RPMI7951 (cell line): ENCODE measurements around the gene NTHL1. TPM values are rescaled to one million over a fixed set of nuclear protein-coding genes. Genes with fewer than 3 reads are reported as not detected.

Experiments
- DNase-seq: peaks from one replicate; pipeline ENCODE4 v3.0.0-alpha.2; 2012; ENCODE audit warnings: low read depth
- total RNA-seq: library from RNA; depleted of rRNA; stranded (reverse); fragments of >200 nt; shearing (Covaris generic); gene quantifications from 2 replicates; pipeline ENCODE4 v1.2.3, GENCODE V29; 2014

The NTHL1 gene
- total RNA-seq, 1 experiment from 2014 or later: 24.8 TPM

DNA sequence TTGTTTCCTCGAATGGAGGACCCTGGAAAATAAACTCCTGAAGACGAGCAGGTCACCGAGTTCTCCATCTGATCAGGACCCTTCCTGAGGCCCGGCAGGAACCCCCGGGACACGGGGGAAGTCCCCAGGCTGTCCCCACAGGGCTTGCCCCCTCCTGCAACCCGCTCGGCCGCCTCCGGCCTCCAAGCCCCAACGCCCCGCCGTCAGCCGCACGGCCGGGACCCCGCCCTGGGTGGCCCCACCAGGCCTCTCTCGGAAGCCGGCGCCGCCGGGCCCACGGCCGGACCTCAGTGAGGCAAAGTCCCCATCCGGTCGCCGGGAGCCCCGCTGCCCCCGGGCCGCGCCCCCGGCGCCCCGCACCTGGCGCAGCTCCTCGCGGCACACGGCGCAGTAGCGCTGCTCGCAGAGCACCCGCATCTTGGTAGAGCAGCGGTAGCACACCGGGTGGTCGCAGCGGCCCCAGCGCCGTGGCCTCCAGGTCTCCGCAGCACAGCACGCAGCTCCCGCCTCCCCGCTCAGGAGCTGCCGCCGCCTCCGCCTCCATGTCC, 38.4 kb downstream of the NTHL1 start:
- no peak for DNase-seq

DNA sequence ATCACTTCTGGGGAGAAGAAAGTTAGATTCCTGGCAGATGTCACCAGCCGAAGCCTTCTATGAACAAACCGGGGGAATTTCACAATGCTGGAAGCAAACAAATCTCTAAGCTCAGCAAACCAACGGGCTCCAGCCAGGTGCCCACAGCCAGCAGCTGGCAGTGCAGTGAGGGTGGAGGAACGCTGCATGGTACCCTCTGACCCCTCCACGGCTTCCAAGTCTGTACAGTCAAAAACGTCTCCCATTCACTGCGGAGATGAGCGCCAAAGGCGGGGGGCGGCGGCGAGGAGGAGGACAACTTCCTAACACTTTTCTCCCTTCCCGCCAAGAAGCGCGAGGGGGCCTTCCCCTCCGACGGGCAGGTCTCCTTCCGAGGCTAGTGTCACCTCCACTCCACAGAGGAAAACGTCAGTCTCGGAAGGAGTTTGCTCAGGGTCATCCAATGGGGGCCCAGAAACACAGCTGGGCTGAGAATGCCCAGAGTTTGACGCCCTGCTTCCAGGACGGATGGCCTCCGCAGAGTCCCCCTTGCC, 38.9 kb downstream of the NTHL1 start:
- peak; percentile 18 for DNase-seq

DNA sequence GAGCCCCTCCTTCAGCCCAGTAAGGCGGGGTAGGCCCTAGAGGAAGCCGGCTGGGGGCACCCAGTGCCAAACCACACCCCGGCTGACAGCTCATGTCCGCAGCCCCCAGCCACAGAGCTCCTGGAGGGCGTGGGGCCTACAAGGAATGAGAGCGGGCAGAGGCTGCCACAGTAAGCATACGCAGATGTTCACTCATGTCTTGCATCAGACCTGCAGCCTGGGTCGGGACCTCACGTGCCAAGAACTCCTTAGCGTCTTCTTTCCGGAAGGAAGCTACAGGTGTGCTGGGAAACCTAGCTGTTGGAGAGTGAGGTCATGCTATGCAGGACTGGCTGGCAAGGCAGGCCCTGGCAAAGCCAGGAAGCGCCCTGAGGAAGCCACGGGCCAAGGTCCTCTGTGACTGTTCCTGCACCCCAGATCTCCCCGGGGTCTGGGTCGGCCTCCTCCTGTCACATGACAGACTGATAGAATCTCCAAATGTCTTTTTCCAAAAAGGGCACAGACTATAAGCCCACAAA, 39.6 kb downstream of the NTHL1 start:
- DNase-seq: peak; percentile 90

DNA sequence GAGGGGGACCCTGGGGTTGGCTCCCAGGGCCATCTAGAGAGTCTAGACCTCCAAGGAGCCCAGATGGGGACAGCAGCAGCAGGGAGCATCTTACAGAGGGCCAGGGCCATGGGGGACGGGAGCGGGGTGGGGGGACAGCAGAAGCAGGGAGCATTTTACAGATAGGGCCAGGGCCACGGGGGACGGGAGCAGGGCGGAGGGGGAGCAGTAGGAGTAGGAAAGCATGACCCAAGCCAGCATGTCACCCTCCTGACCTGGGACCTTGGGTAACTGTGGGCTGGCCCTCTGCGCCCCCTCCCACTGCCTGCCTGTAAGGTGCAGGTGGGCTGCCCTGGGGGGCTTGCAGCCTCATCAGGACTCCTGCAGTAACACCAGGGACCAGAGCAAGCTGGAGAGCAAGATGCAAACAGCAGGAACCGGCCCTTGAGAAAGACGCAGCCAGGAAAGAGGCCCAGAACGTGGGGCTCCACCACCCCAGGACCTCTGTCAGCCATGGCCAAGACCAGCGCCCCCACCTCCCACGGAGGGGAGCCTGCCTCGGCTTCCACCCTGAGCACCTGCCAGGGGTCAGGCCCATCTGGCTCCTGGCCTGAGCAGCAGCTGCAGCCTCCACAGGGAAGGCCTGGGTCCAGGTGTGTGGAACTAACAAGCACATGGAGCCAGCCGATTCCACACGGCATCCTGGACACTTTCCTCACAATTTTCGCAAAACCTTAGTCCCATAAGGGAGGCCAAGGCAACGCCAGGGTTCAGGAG, 40.4 kb downstream of the NTHL1 start:
- no peak for DNase-seq

DNA sequence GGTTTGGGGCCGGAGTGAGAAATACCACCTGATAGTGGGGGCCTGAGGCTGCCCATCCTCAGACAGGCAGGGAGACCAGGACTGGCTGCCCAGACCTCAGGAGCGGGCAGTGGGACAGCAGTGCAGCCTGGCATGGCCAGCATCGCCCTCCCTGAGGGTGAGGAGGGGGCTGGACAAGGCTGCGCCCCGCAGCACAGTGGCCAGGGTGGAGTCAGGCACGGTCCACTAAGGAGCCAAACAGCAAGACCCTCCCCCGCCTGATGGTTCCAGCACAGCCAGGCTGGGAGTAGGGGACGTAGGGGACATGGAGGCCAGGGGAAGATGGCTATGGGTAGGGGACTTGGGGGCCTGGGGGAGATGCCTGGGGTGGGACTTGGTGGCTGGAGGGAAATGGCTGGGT, 41.3 kb downstream of the NTHL1 start:
- no peak for DNase-seq

DNA sequence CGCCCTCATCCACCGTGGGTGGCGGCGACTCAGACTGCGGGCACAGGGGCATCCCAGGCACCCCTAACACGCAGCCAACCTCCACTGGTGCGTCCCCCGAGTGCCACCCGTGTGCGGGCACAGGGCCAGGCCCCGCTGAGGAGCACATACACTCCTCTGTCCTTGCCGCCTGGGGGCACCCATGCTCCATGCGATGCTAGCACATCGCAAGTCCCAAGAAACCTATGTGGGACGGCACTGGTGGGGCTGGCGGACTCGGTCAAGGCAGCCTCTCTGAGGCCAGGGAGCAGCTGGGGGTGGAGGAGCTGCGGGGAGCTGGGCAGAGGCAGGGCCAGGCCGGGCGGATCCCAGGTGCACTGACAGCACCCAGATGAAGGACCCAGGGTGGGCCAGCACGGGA, 42.0 kb downstream of the NTHL1 start:
- no peak for DNase-seq

DNA sequence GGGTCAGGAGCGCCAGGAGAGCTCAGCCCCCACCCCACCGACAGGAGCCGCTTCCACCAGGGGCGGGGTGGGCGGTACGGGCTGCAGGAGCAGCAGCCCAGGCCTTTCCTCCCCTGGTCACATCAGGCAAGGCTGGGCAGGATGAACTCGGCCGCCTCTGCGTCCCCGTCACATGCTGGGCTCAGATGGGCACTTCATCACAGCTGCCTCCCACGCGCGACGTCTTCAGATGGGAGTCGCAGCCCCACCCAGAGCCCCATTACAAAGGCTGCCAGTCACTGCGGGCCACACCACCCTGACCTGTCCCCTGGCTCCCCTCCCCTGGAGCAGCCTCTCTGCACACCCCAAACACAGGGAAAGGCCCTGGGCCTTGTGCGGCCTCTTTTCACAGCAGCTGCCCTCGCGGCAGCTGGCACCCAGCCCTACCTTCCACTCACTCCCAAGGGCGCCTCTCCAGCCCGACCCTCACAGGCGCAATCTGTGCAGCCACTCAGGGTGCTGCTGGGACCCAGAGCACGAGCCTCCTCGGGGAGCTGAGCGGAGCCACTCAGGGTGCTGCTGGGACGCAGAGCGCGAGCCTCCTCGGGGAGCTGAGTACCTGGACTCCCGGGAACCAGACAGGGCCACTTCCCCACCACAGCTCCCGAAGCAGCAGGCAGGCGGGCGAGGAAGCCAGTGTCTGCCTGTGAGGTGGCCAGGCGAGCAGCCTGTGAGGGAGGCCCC, 42.7 kb downstream of the NTHL1 start:
- DNase-seq: no peak

DNA sequence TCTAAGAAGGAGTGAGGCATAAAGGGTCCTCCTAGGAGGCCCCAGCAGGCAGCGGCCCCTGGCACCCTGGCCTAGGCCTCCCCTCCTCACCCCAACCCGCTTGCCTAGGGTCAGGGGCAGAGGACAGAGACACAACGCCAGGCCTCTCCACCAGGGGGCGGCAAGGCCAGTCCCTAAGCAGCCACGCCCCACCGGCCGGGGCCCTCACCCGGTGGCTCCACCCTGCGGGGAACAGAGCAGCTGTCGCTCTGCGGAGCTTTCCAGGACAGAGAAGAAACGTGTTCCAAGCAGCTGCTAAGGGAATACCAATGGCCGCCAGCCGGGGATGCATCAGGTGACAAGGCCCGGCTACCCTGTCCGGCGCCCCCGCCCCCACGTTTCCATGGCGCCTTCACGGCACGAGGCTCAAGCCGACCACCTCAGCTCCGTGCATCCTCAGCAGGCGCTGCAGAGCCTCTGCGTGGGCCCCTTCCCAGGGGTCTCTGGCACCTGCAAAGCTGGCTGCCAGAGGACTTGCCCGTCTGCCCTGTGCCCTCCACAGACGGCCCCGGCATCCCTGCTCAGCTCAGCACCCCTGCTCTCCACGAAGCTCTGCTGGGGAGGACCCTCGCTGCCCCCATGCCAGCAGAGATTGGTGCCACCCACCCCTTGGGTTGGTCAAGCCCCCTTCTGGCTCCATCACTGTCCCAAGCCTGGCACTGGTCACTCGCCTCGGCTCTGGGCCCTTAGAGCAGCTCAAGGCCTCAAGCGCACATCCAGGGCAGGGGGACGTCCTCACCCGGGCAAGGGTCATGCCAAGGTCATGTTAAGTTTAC, 43.6 kb downstream of the NTHL1 start:
- DNase-seq: peak; percentile 67

DNA sequence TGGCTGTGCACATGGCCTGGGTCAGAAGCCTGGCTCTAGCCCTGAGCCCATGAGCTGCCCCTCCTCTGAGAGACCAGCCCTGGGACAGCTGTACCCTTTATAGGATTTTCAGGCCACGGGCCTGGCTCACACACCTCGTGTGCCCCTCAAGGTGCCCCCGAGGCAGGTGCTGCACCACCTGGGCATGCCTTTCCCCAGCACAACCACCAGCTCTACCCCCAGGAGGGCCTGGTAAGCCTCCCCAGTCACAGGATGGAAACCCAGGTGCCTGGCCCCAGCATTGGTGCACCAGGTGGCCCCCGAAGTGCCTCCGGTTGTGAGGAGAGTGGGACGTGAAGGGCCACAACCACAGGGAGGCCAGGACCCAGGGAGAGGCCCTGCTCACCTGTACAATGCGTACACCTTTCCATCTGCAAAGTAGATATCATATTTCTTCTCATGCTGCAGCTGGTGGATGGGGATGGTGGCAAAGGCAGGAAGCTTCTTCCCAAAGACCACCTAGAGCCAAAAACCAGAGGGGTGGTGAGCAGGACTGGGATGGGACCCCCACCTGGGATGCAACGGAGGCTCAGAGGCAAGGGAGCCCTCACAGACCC, 44.3 kb downstream of the NTHL1 start:
- DNase-seq: no peak

DNA sequence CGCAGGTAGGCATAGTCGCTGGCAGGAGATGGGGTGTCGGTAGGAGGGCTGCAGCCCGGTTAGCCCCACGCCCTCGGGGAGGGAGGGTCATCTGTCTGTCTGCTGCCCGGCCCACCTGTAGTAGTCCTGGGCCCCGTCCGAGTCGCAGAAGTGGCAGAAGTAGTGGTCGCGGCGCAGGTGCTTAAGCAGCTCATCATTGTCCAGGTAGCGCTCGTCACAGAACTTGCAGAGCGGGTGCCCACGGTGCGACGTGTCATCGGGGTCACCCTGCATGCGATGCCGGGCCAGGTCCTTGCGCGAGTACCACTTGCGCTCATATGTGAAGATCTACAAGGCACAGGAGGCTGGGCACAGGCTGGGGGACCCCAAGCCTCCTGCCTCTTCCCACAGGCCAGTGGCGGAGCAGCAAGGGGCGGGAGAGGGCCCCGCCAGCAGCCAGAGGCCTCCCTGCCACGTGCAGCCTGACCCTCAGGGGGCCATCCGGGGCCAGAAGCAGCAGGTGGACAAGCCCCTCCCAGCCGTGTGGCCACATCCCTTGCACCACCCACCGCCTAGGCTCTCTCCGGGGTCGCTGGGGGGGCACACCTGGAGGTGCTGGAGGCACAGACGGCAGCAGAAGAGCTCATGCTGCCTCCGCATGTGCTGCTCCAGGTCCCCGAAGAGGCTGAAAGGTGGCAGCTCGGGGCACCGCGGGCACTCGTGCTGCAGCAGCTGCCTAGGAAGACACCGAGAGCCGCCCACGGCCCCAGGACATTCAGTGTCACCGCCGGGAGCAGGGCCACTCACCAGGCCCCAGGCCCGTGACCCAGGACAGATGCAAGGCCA, 45.0 kb downstream of the NTHL1 start:
- DNase-seq: no peak

DNA sequence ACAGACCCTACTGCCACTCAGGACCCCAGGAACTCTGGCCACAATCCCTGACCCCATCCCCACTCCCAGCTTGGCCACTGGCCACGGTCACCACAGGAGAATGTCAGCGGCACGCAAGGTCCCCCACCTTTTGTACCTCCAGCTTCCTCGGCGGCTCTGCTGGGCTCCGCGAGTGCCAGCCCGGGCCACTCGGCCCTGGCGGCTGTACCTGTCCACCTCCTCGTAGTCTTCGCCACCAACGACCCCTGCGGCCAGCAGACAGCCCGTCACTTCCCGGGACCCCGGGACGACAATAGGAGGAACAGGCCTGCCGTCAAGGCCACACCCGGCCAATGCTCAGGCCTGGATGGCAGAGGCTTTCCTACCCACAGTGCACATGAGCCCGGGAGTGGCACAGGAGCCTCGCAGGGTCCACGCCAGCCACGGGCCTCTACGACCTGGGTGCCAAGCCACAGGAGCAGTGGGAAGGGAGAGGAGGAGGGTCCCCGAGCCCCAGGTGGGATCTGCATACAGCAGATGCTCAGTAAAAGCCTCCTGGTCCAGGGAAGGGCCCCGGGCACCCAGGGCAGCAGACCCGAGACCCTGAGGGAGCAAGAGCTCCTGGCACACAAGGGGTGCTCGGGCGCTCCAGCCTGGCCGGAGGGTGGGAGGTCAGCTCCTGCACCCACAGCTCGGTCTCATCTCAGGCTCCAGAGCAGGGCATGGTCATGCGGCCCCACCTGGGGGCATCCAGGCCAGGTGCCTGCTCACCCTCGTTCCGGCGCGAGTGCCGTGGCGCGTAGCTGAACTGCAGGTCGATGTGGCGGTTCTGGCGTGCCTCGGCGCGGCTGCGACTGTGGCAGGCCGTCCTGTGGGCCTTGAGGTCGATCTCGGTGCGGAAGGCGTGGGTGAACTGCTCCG, 45.9 kb downstream of the NTHL1 start:
- no peak for DNase-seq

DNA sequence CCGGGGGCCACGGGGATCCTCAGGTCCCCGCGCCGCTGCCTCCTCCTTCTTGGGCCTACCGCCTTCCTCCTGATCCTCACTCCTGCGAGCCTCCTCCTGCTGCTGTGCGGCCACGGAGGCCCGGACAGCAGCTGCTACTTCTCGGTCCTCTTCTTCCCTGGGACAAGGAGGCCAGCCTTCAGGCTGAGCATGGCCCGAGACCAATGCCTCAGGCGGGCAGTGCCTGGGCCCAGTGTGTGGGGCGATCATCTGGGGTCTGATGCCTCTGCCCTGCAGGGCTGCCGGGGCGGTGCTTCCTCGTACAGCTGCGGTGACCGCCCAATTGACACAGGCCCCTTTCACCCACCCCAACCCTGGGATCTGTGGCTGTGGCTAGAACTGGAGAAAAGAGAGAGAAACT, 46.6 kb downstream of the NTHL1 start:
- no peak for DNase-seq

DNA sequence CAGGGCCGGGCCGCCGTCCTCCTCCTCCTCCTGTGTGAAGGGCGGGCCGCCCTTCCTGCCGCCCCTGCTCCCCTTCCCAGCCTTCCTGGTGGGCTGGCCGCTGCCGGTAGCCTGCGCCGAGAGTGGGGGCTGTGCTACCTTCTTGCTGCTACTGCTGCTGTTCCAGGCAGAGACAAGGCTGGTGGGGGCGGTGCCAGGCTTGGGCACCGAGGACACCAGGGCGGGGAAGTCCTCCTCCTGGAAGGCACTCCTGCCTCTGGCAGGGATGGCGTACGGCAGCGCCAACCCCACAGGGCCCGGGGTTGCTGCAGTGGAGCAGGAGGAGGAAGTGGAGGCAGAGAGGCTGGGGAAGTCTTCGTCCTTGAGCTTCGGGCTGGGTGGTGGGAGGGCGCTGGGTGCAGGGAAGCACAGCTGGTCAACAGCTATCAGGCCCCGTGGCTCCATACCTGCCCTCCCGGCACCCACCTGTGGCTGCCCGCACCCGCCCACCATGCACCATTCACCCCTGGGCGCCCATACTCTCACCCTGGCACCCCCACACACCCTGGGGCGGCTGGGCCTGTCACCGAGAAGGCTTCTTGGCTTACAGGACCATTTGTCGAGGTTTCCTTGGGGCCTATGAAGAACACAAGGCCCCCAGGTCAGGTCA, 47.6 kb downstream of the NTHL1 start:
- no peak for DNase-seq

DNA sequence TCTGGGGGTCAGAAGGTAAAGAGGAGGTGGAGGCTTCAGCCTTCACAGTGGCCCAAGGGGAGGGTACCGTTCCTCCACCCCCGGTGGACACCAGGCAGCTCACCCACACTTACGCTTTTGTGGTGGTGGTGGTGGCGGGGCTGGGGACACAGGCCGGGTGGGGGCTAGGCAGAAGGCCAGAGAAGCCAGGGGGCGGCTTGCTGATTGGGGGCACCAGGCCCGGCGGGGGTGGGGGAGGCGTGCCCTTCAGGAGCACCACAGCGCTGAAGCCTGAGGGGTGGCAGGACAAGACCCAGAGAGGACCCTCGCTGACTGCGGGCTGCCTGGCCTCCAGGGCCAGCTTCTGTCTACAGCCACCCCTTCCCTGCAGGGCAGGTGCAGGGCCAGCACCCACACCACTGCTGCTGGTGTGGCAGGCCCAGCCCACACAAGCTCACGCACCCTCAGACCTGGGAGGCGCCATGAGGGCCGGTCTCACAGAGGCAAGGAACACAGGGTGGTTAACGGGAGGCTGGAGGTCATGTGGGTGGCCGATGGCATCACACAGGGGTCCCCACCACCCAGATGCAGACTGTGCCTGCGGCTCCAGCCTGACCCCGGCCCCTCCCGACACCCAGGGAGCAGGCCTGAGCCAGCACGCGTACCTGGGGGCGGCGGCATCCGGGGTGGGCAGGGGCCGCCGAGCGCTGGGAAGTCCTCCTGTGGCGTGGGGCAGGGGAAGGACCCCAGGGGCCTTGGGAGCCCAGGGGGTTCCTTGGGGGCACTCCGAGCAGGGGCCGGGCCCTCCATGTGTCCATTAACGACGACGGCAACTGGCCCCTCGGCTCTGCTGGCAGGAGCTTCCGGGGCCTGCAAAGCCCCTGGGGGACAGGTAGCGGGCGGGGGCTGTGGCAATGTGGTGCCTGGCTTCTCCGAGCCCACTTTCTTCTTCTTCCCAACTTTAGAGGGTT, 48.5 kb downstream of the NTHL1 start:
- DNase-seq: no peak

DNA sequence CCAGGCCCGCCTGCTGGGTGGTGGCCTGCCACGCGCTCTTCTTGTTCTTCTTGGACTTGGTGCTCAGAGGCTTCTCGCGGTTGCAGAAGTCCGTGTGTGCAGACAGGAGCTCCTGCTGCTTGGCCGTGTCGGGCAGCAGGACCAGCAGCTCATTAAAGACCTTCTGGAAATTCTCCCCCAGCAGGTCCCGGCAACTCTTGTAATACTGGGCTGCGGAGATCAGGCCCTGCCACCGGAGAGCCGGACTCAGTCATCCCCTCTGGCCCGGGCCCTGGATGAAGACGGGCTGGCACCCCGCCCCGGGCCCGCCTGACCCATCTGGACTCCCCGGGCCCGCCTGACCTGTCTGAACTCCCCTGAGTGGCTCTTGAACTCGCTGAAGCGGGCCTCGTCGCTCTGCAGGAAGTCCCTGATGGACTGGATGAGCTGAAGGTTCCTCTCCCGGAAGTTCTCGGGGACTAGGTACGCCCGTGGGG, 49.2 kb downstream of the NTHL1 start:
- DNase-seq: no peak

DNA sequence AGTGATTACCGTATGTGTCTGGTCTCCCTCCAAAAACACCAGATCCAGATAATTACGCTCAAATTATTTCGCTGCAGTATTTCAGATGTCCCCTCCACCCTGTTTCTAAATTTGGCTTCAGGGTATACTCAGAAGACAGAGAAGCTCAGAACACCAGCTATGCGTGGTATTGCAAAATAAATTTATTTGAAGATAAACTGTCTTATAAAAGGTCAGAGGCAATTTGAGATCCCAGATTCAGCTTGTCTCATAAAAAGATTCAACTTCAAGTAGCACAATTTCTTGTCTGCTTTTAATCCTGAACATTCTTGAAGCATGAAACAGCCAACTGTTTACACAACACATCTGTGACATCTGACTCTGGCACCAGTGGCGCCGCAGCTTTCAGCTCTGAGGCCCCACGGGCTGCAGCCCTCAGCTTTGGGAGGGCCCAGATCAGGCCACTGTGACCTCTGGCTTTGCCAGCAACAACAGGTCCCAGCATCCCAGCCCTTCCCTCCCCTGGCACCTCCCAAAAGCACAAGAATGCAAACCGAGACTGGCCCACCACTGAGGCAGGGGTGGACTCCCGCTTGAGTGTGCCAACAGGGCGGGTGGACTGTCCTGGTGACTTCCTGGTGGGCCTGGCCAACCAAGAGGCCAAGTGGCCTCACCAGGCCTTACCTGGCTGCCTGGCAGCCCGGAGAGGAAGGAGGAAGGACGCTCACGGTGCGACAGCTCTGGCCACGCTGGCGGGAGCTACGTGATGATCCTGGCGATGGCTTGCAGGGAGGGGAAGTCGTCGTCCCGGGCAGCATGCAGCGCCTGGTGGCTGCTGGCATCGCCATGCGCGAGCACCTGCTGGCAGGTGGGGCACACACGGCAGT, 49.9 kb downstream of the NTHL1 start:
- DNase-seq: peak; percentile 32

DNA sequence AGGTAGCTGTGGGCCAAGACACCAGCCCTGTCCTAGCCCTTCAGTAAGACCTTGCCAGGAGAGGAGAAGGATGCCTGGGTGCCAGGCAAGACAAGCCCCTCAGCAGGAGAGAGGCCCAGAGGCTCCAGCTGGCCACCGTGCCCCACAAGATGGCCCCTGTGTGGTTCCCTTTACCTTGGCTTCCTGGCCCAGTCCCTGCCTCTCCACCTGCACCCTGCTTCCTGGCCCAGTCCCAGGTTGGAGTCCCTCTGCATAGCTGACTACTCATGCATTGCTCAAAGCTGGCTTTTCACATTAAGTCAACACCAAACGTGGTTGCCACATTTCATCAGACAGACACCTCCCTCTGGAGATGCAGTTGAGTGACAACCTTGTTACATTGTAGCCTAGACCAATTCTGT, 53.9 kb downstream of the NTHL1 start:
- DNase-seq: no peak
